ENCODE data around the gene IGFBP4. TPM values are rescaled to one million over a fixed set of nuclear protein-coding genes. Genes with fewer than 3 reads are reported as not detected.

Gene IGFBP4
- total and polyA plus RNA-seq, 4 donors, result 74.1 to 649 (median 238) TPM

GRCh38 chr17:40454613-40454995 is 11.4 kb downstream of the IGFBP4 start:
- Histone ChIP-seq H3K4me1 (ENCODE audit: control insufficient read depth in 4 of 4, insufficient read depth in 4 of 4, low read length in 3 of 4) (peaks cover 16 to 98% (median 96%) of the 10 kb centered on the region in 4 donors), H3K27ac (ENCODE audit: low read depth in 1 of 2, low read length in 2 of 2) (peak overlapping the region; percentile 32 to 44), H3K9me3 (ENCODE audit: control insufficient read depth in 4 of 4, low read length in 3 of 4) (no peaks in the 10 kb centered on the region), H3K36me3 (ENCODE audit: control insufficient read depth in 4 of 4, insufficient read depth in 3 of 4, low read depth in 1 of 4, low read length in 3 of 4) (peaks cover 19 to 55% (median 41%) of the 10 kb centered on the region in 4 donors), H3K4me3 (ENCODE audit: low read depth in 1 of 3, low read length in 3 of 3) (no peak overlapping the region), H3K9ac (ENCODE audit: low read depth in 1 of 2, low read length in 2 of 2) (peak overlapping the region in 1 of 2 donors; percentile 42), H3K27me3 (ENCODE audit: control insufficient read depth in 4 of 4, insufficient read depth in 4 of 4, low read length in 3 of 4) (no peaks in the 10 kb centered on the region)
- WGBS, result 37% methylated on average over 2 of the region's 2 CpGs
- TF ChIP-seq TAF1 (conservative IDR thresholded peaks at IDR 0.05) (no peak), HNF4A (conservative IDR thresholded peaks at IDR 0.05) (no peak), NR2F2 (IDR thresholded peaks at IDR 0.05) (no peak), GABPA (IDR thresholded peaks at IDR 0.05 in 1 of 2, conservative IDR thresholded peaks at IDR 0.05 in 1 of 2) (no peak), RXRA (IDR thresholded peaks at IDR 0.05) (no peak), CTCF (IDR thresholded peaks at IDR 0.05; ENCODE audit: low read depth, low read length, missing input control) (no peak), MAX (IDR thresholded peaks at IDR 0.05) (no peak), EGR1 (IDR thresholded peaks at IDR 0.05; ENCODE audit: low read depth in 2 of 2) (no peak)
- TF ChIP-seq, protein P1, sequence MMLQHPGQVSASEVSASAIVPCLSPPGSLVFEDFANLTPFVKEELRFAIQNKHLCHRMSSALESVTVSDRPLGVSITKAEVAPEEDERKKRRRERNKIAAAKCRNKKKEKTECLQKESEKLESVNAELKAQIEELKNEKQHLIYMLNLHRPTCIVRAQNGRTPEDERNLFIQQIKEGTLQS (IDR thresholded peaks at IDR 0.05), result no peak
- DNase-seq (ENCODE audit: low spot score), result no peak

GRCh38 chr17:40456396-40456951 is 13.2 kb downstream of the IGFBP4 start:
- no peaks in the 10 kb centered on the region for H3K9me3 ChIP-seq (ENCODE audit: control insufficient read depth in 4 of 4, low read length in 3 of 4)
- peak overlapping the region; percentile 16 to 52 for H3K27ac ChIP-seq (ENCODE audit: low read depth in 1 of 2, low read length in 2 of 2)
- WGBS, result 29% methylated on average over 16 of the region's 16 CpGs
- peaks cover 8 to 94% (median 93%) of the 10 kb centered on the region in 4 donors for H3K4me1 ChIP-seq (ENCODE audit: control insufficient read depth in 4 of 4, insufficient read depth in 4 of 4, low read length in 3 of 4)
- H3K27me3 ChIP-seq (ENCODE audit: control insufficient read depth in 4 of 4, insufficient read depth in 4 of 4, low read length in 3 of 4), result no peaks in the 10 kb centered on the region
- TF ChIP-seq HNF4A (conservative IDR thresholded peaks at IDR 0.05) (no peak), JUND (IDR thresholded peaks at IDR 0.05) (peak in 1 of 2 donors; percentile 0), GABPA (IDR thresholded peaks at IDR 0.05 in 1 of 2, conservative IDR thresholded peaks at IDR 0.05 in 1 of 2) (peak in 1 of 2 donors; percentile 73), FOXA1 (IDR thresholded peaks at IDR 0.05) (no peak), ZBTB33 (IDR thresholded peaks at IDR 0.05) (no peak), RXRA (IDR thresholded peaks at IDR 0.05) (no peak), MAX (IDR thresholded peaks at IDR 0.05) (no peak), FOXA2 (IDR thresholded peaks at IDR 0.05) (no peak), HNF4G (IDR thresholded peaks at IDR 0.05) (no peak), EGR1 (IDR thresholded peaks at IDR 0.05; ENCODE audit: low read depth in 2 of 2) (no peak), YY1 (IDR thresholded peaks at IDR 0.05) (no peak), TAF1 (conservative IDR thresholded peaks at IDR 0.05) (no peak), NR2F2 (IDR thresholded peaks at IDR 0.05) (peak; percentile 8), SP1 (IDR thresholded peaks at IDR 0.05) (no peak)
- TF ChIP-seq, protein P1 (IDR thresholded peaks at IDR 0.05), result no peak
- no peak for DNase-seq (ENCODE audit: low spot score)
- H3K36me3 ChIP-seq (ENCODE audit: control insufficient read depth in 4 of 4, insufficient read depth in 3 of 4, low read depth in 1 of 4, low read length in 3 of 4), result peaks cover 19 to 55% (median 41%) of the 10 kb centered on the region in 4 donors
- H3K4me3 ChIP-seq (ENCODE audit: low read depth in 1 of 3, low read length in 3 of 3), result no peak overlapping the region
- H3K9ac ChIP-seq (ENCODE audit: low read depth in 1 of 2, low read length in 2 of 2), result peak overlapping the region in 1 of 2 donors; percentile 1

Data from liver (tissue), 9 donors.